Thyroid gland (tissue), 4 donors: ENCODE data around the gene ANKRD33B.

Experiments
- CTCF ChIP-seq, 6 experiments: fragments of 200-600 bp in 3 of 6; fragments of 450-650 bp in 3 of 6; sonication (generic) in 3 of 6; IDR thresholded peaks; one replicate each; pipeline ENCODE4 v1.5.1; 2016 to 2019; ENCODE audit warnings: antibody characterized with exemption in 6 of 6, mild to moderate bottlenecking in 2 of 6, inconsistent platforms in 1 of 6, moderate library complexity in 1 of 6
- POLR2A ChIP-seq, 2 donors: fragments of 450-650 bp; IDR thresholded peaks; one replicate each; pipeline ENCODE4 v1.6.1; 2017; ENCODE audit warnings: antibody characterized with exemption in 2 of 2, mild to moderate bottlenecking in 2 of 2, moderate library complexity in 1 of 2

GRCh38 chr5:10534561-10535530, 29.0 kb upstream of the ANKRD33B start:
- TF ChIP-seq POLR2A (IDR thresholded peaks at IDR 0.05) (no peak), CTCF (IDR thresholded peaks at IDR 0.05) (no peak)
